Glutamatergic neuron (in vitro differentiated cells): Measurements from ENCODE around the gene CD5L. TPM values are rescaled to one million over a fixed set of nuclear protein-coding genes. Genes with fewer than 3 reads are reported as not detected.

Experiments
- DNase-seq: peaks from one replicate; pipeline ENCODE4 v3.0.0; 2022
- H3K27ac Mint-ChIP-seq: one replicate; pipeline ENCODE4 v1.8.0; 2020; ENCODE audit warnings: mild to moderate bottlenecking, mixed read lengths, inconsistent platforms; ENCODE audit not compliant: unreplicated experiment
- H3K27me3 Mint-ChIP-seq: one replicate; pipeline ENCODE4 v1.8.0; 2020; ENCODE audit warnings: mild to moderate bottlenecking, moderate library complexity, mixed read lengths, inconsistent platforms; ENCODE audit not compliant: unreplicated experiment
- H3K36me3 Mint-ChIP-seq: one replicate; pipeline ENCODE4 v1.8.0; 2020; ENCODE audit warnings: mild to moderate bottlenecking, mixed read lengths, inconsistent platforms; ENCODE audit not compliant: unreplicated experiment
- H3K4me1 Mint-ChIP-seq: one replicate; pipeline ENCODE4 v1.8.0; 2020; ENCODE audit warnings: mild to moderate bottlenecking, low read depth, mixed read lengths, inconsistent platforms; ENCODE audit not compliant: unreplicated experiment
- H3K4me3 Mint-ChIP-seq: one replicate; pipeline ENCODE4 v1.8.0; 2020; ENCODE audit warnings: mild to moderate bottlenecking, mixed read lengths, inconsistent platforms; ENCODE audit not compliant: unreplicated experiment
- H3K9me3 Mint-ChIP-seq: one replicate; pipeline ENCODE4 v1.8.0; 2020; ENCODE audit warnings: mild to moderate bottlenecking, moderate library complexity, mixed read lengths, inconsistent platforms; ENCODE audit not compliant: unreplicated experiment
- CTCF ChIP-seq: fragments of 200-600 bp; sonication (generic); IDR thresholded peaks from one replicate; pipeline ENCODE4 v1.5.0; 2021; ENCODE audit not compliant: partially characterized antibody, unreplicated experiment
- total RNA-seq: library from RNA; stranded (reverse); fragmentation: NEBNext Ultra II Directional; extraction: Animal tissue kit (Norgen Biotek cat#: 25700); gene quantifications from one replicate; pipeline ENCODE4 v1.2.1, GENCODE V29; 2021; ENCODE audit not compliant: unreplicated experiment

CD5L gene
- total RNA-seq, 1 donor from 2014 or later: not detected

- H3K9me3 Mint-ChIP-seq: no peaks in the 10 kb centered on the region
- peaks cover 2% of the 10 kb centered on the region for H3K27me3 Mint-ChIP-seq
- H3K4me1 Mint-ChIP-seq: peaks cover 6% of the 10 kb centered on the region
- TF ChIP-seq CTCF: no peak
- H3K36me3 Mint-ChIP-seq: no peaks in the 10 kb centered on the region
- no peak overlapping the region for H3K27ac Mint-ChIP-seq
- no peak for DNase-seq
- no peak overlapping the region for H3K4me3 Mint-ChIP-seq
Observed at GRCh38 chr1:157781048-157781447, 60.6 kb downstream of the CD5L start.

Other genes starting within 250 kb of the CD5L start
- gene FCRL4, start 243.7 kb downstream of the CD5L start, total RNA-seq: not detected
- not detected for gene FCRL3, start 141.0 kb downstream of the CD5L start, total RNA-seq
- not detected for gene FCRL2, start 64.7 kb downstream of the CD5L start, total RNA-seq
- not detected for gene FCRL1, start 21.7 kb downstream of the CD5L start, total RNA-seq
- gene KIRREL1, start 151.8 kb upstream of the CD5L start, total RNA-seq: 8.1 TPM